H1 (cell line): ENCODE results near the gene ABHD2. TPM values are rescaled to one million over a fixed set of nuclear protein-coding genes. Genes with fewer than 3 reads are reported as not detected.

Experiments
- CTBP2 ChIP-seq: IDR thresholded peaks from 2 replicates; pipeline ENCODE4 v1.7.0; 2011; ENCODE audit warnings: borderline replicate concordance, mild to moderate bottlenecking, moderate library complexity, mixed read lengths, low read length; ENCODE audit not compliant: insufficient read depth, insufficient read length
- GABPA ChIP-seq: IDR thresholded peaks from 2 replicates; pipeline ENCODE4 v1.6.1; 2011; ENCODE audit warnings: mild to moderate bottlenecking, low read length, moderate library complexity, borderline replicate concordance; ENCODE audit not compliant: insufficient read depth
- RAD21 ChIP-seq, 2 experiments: IDR thresholded peaks in 1 of 2; conservative IDR thresholded peaks in 1 of 2; 2 replicates each; pipeline ENCODE4 v1.6.1; 2011; ENCODE audit warnings: low read depth in 2 of 2, low read length in 2 of 2, improper control_type of control experiment in 1 of 2, inconsistent platforms in 1 of 2, mild to moderate bottlenecking in 1 of 2, moderate library complexity in 1 of 2
- RNF2 ChIP-seq: fragments of 200-900, 300-1000 bp; sonication (generic); IDR thresholded peaks from 2 replicates; pipeline ENCODE4 v1.7.1; 2016; ENCODE audit warnings: borderline replicate concordance, low read depth, mild to moderate bottlenecking, antibody characterized with exemption, low read length; ENCODE audit not compliant: poor library complexity, severe bottlenecking; ENCODE audit errors: missing control alignments
- USF2 ChIP-seq: IDR thresholded peaks from 2 replicates; pipeline ENCODE4 v1.6.1; 2011; ENCODE audit warnings: low read length, improper control_type of control experiment
- polyA plus RNA-seq, 7 experiments: library from polyadenylated mRNA; depleted of rRNA in 3 of 7; stranded (reverse) in 5 of 7; unstranded in 2 of 7; fragments of >200 nt in 5 of 7; fragments of 200-250 nt in 2 of 7; gene quantifications; 1 replicate in 5 of 7; 2 replicates in 1 of 7; 4 replicates in 1 of 7; pipeline versions ENCODE4 v1.2.1 to v1.2.3, GENCODE V29; 2011 to 2013; ENCODE audit warnings: missing spikeins in 2 of 7, mixed read lengths in 2 of 7
- total RNA-seq: library from RNA; stranded (reverse); fragmentation: NEBNext Ultra II Directional; extraction: Animal tissue kit (Norgen Biotek cat#: 25700); gene quantifications from 2 replicates; pipeline ENCODE4 v1.2.1, GENCODE V29; 2021

The ABHD2 gene
- total and polyA plus RNA-seq, 2 of the 8 experiments (the other 6 are each of a cell fraction or from before 2014, with no cell fraction given) = 9.1 to 23.7 TPM

- no peak for TF ChIP-seq RAD21 (IDR thresholded peaks at IDR 0.05 in 1 of 2, conservative IDR thresholded peaks at IDR 0.05 in 1 of 2; ENCODE audit: low read depth in 2 of 2, low read length in 2 of 2)
- no peak for TF ChIP-seq GABPA
- TF ChIP-seq USF2 = no peak
- TF ChIP-seq RNF2 = no peak
- TF ChIP-seq CTBP2 = no peak
Measured at GRCh38 chr15:89123181-89123525, 34.9 kb downstream of the ABHD2 start (continued).
